Upper lobe of right lung (tissue), 1 donor: Measurements from ENCODE around the gene LRRC25. TPM values are rescaled to one million over a fixed set of nuclear protein-coding genes. Genes with fewer than 3 reads are reported as not detected.

ENCODE experiments used
- ATAC-seq: fragments of 200-7000 bp; cut with Tn5 transposase; one replicate; pipeline ENCODE4 v1.9.1; 2020; ENCODE audit warnings: mild to moderate bottlenecking, moderate library complexity
- DNase-seq: peaks from one replicate; pipeline ENCODE4 v3.0.0-alpha.2; 2020
- H3K27ac ChIP-seq: fragments of 200-600 bp; one replicate; pipeline ENCODE4 v1.8.0; 2022
- H3K27me3 ChIP-seq: fragments of 200-600 bp; one replicate; pipeline ENCODE4 v1.8.0; 2022; ENCODE audit warnings: mild to moderate bottlenecking
- H3K36me3 ChIP-seq: fragments of 200-600 bp; one replicate; pipeline ENCODE4 v1.8.0; 2022
- H3K4me1 ChIP-seq: fragments of 200-600 bp; one replicate; pipeline ENCODE4 v1.8.0; 2022
- H3K4me3 ChIP-seq: fragments of 200-600 bp; one replicate; pipeline ENCODE4 v1.8.0; 2022; ENCODE audit warnings: mild to moderate bottlenecking
- H3K9me3 ChIP-seq: fragments of 200-600 bp; one replicate; pipeline ENCODE4 v1.8.0; 2022
- CTCF ChIP-seq: fragments of 200-600 bp; IDR thresholded peaks from one replicate; pipeline ENCODE4 v1.8.0; 2022; ENCODE audit warnings: antibody characterized with exemption
- intact Hi-C: fragments of 100-400 bp; cut with DNase I; formaldehyde crosslinking; loops from one replicate; pipeline ENCODE4 v1.11.0; 2022
- long read RNA-seq: library from polyadenylated mRNA; unstranded; transcript quantifications from one replicate; pipeline ENCODE4 v2.0.0, GENCODE V29; 2021
- total RNA-seq: library from RNA; stranded (reverse); fragmentation: NEBNext Ultra II Directional; extraction: Animal tissue kit (Norgen Biotek cat#: 25700); gene quantifications from one replicate; pipeline ENCODE4 v1.2.1, GENCODE V29; 2021
- donor health status: DM: no; HTN: yes; CAD: no; lungs with severe emphysema.

The LRRC25 gene
- 22.7 TPM for total RNA-seq
- long read RNA-seq, transcript LRRC25-202 (3 exons, 1,924 nt) = minor isoform, 16 of 56 reads
- long read RNA-seq, transcript LRRC25-201 (2 exons, 2,415 nt) = major isoform, 32 of 56 reads
- long read RNA-seq, partial matches to known transcripts = 0 of 56 reads
- long read RNA-seq, other reads (novel, unspliced or antisense) = 8 of 56 reads

GRCh38 chr19:18397242-18398202 lies at the start of gene LRRC25:
Gene LRRC25 (minus strand): TSS chr19:18397622. CDS start chr19:18396963, 659 bp downstream.
- H3K4me3 ChIP-seq = peak within 1 kb of the TSS; percentile 43
- no peaks in the 10 kb centered on the region for H3K9me3 ChIP-seq
- TF ChIP-seq CTCF = no peak
- peak; percentile 78 for DNase-seq
- peak within 1 kb of the TSS; percentile 36 for H3K27ac ChIP-seq
- no peaks in the 10 kb centered on the region for H3K36me3 ChIP-seq
- peak; percentile 86 for ATAC-seq
- H3K4me1 ChIP-seq = peaks cover 16% of the 10 kb centered on the region
- H3K27me3 ChIP-seq = peaks cover 12% of the 10 kb centered on the region
- intact Hi-C loops = no loop called here

- H3K4me1 ChIP-seq = peaks cover 4% of the 10 kb centered on the region
- DNase-seq = no peak
- H3K27ac ChIP-seq = no peak overlapping the region
- no peak for ATAC-seq
- intact Hi-C loops = no loop called here
- TF ChIP-seq CTCF = no peak
- no peaks in the 10 kb centered on the region for H3K27me3 ChIP-seq
- H3K36me3 ChIP-seq = peaks cover 87% of the 10 kb centered on the region
- H3K9me3 ChIP-seq = no peaks in the 10 kb centered on the region
- H3K4me3 ChIP-seq = no peak overlapping the region
Observed at GRCh38 chr19:18446811-18447359, 49.5 kb upstream of the LRRC25 start.

- no peak overlapping the region for H3K27ac ChIP-seq
- DNase-seq = no peak
- H3K4me1 ChIP-seq = peaks cover 3% of the 10 kb centered on the region
- intact Hi-C loops = no loop called here
- H3K4me3 ChIP-seq = no peak overlapping the region
- ATAC-seq = peak; percentile 4
- TF ChIP-seq CTCF = no peak
- no peaks in the 10 kb centered on the region for H3K9me3 ChIP-seq
- no peaks in the 10 kb centered on the region for H3K27me3 ChIP-seq
- H3K36me3 ChIP-seq = peaks cover 81% of the 10 kb centered on the region
Observed at GRCh38 chr19:18446145-18446810, 48.9 kb upstream of the LRRC25 start.

- no peaks in the 10 kb centered on the region for H3K9me3 ChIP-seq
- H3K27ac ChIP-seq = no peak overlapping the region
- no peaks in the 10 kb centered on the region for H3K27me3 ChIP-seq
- no peaks in the 10 kb centered on the region for H3K4me1 ChIP-seq
- TF ChIP-seq CTCF = no peak
- intact Hi-C loops = no loop called here
- no peak overlapping the region for H3K4me3 ChIP-seq
- ATAC-seq (no peak), DNase-seq (no peak)
- H3K36me3 ChIP-seq = peaks cover 73% of the 10 kb centered on the region
Observed at GRCh38 chr19:18445262-18445948, 48.0 kb upstream of the LRRC25 start.

GRCh38 chr19:18444513-18444912 lies 47.1 kb upstream of the LRRC25 start:
- DNase-seq (no peak), ATAC-seq (no peak)
- Histone ChIP-seq H3K9me3 (no peaks in the 10 kb centered on the region), H3K36me3 (peaks cover 64% of the 10 kb centered on the region), H3K27ac (no peak overlapping the region), H3K4me3 (no peak overlapping the region), H3K27me3 (no peaks in the 10 kb centered on the region), H3K4me1 (no peaks in the 10 kb centered on the region)
- TF ChIP-seq CTCF = no peak
- intact Hi-C loops = no loop called here
